ENCODE data around the gene ALDH1A1.

ALDH1A1 gene

GRCh38 chr9:72995131-72996024 lies 42.5 kb upstream of the ALDH1A1 start:
- TF ChIP-seq, protein P1, sequence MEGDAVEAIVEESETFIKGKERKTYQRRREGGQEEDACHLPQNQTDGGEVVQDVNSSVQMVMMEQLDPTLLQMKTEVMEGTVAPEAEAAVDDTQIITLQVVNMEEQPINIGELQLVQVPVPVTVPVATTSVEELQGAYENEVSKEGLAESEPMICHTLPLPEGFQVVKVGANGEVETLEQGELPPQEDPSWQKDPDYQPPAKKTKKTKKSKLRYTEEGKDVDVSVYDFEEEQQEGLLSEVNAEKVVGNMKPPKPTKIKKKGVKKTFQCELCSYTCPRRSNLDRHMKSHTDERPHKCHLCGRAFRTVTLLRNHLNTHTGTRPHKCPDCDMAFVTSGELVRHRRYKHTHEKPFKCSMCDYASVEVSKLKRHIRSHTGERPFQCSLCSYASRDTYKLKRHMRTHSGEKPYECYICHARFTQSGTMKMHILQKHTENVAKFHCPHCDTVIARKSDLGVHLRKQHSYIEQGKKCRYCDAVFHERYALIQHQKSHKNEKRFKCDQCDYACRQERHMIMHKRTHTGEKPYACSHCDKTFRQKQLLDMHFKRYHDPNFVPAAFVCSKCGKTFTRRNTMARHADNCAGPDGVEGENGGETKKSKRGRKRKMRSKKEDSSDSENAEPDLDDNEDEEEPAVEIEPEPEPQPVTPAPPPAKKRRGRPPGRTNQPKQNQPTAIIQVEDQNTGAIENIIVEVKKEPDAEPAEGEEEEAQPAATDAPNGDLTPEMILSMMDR (conservative IDR thresholded peaks at IDR 0.05; ENCODE audit: low read depth, low read length) = no peak
- no peak for DNase-seq (ENCODE audit: low read depth)

DNA sequence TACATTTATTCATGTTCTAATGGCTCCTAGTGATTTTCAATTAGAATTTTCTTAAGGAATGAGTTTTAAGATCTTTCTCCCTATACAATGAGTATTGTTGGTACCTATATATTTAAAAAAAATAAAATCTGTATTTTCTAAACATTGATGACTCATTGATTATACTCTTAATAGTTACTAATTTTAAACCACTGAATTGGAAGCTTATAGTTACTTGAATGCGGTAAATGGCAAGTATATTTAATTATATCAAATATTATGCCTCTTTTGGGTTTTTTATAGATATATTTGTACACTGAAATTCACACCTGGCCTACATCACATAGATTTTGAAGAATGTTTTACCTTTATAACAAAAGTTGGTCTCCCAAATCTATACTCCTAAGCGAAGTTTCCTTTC lies 38.9 kb upstream of the ALDH1A1 start:
- H3K4me3 ChIP-seq (ENCODE audit: low read depth, low read length) = no peak overlapping the region
- TF ChIP-seq, protein P1 (conservative IDR thresholded peaks at IDR 0.05; ENCODE audit: low read depth, low read length) = no peak

More at GRCh38 chr9:72995131-72996024, 42.5 kb upstream of the ALDH1A1 start:
- no peak overlapping the region for H3K4me3 ChIP-seq (ENCODE audit: low read depth, low read length)

GRCh38 chr9:72990397-72991182 lies 37.7 kb upstream of the ALDH1A1 start:
- no peak for DNase-seq (ENCODE audit: low read depth)
- H3K4me3 ChIP-seq (ENCODE audit: low read depth, low read length) = no peak overlapping the region

More for the DNA sequence above, 38.9 kb upstream of the ALDH1A1 start:
- DNase-seq (ENCODE audit: low read depth) = no peak

GRCh38 chr9:72986522-72987116 lies 33.8 kb upstream of the ALDH1A1 start:
- DNase-seq (ENCODE audit: low read depth) = no peak
- TF ChIP-seq, protein P1 (conservative IDR thresholded peaks at IDR 0.05; ENCODE audit: low read depth, low read length) = no peak
- no peak overlapping the region for H3K4me3 ChIP-seq (ENCODE audit: low read depth, low read length)

More at GRCh38 chr9:72990397-72991182, 37.7 kb upstream of the ALDH1A1 start:
- TF ChIP-seq, protein P1 (conservative IDR thresholded peaks at IDR 0.05; ENCODE audit: low read depth, low read length) = no peak

DNA sequence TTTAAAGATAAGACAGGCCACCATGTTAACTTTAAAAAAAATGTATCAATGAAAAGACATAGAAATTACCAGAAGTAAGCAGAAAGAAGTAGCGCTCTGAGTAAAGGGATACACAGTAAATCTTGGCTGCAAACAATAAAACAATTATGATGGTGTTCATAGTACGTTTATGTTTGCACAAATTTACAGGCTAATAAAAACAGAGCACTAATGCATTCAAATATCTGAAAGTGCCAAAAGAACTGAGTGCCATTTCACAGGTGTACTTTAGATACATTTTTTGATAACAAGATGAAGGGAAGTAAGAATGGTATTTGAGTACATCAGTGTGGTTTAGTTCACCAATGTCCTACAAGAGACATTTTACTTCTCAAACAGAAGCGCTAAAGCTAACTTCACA lies 32.9 kb upstream of the ALDH1A1 start:
- no peak for DNase-seq (ENCODE audit: low read depth)
- H3K4me3 ChIP-seq (ENCODE audit: low read depth, low read length) = no peak overlapping the region
- TF ChIP-seq, protein P1 (conservative IDR thresholded peaks at IDR 0.05; ENCODE audit: low read depth, low read length) = no peak

- no peak overlapping the region for H3K4me3 ChIP-seq (ENCODE audit: low read depth, low read length)
- TF ChIP-seq, protein P1 (conservative IDR thresholded peaks at IDR 0.05; ENCODE audit: low read depth, low read length) = no peak
- DNase-seq (ENCODE audit: low read depth) = no peak
Measured at GRCh38 chr9:72984991-72985390, 32.1 kb upstream of the ALDH1A1 start.
